IMR-90 (cell line): ENCODE results near the gene OGA.

ENCODE experiments used
- CEBPB ChIP-seq: IDR thresholded peaks from 2 replicates; pipeline ENCODE4 v1.6.1; 2012; ENCODE audit warnings: low read depth, low read length, improper control_type of control experiment
- ELK1 ChIP-seq: fragments of 150-350 bp; IDR thresholded peaks from 2 replicates; pipeline ENCODE4 v1.6.1; 2016; ENCODE audit warnings: low read depth, mild to moderate bottlenecking, low read length, moderate library complexity, borderline replicate concordance
- FOS ChIP-seq: fragments of 150-350 bp; IDR thresholded peaks from 2 replicates; pipeline ENCODE4 v1.6.1; 2016; ENCODE audit warnings: low read depth, low read length
- MAFK ChIP-seq: IDR thresholded peaks from 2 replicates; pipeline ENCODE4 v1.6.1; 2012; ENCODE audit warnings: low read depth, low read length, improper control_type of control experiment
- MXI1 ChIP-seq: IDR thresholded peaks from 2 replicates; pipeline ENCODE4 v1.6.1; 2012; ENCODE audit warnings: low read depth, mild to moderate bottlenecking, low read length, moderate library complexity, borderline replicate concordance
- NFE2L2 ChIP-seq: fragments of 150-350 bp; IDR thresholded peaks from 2 replicates; pipeline ENCODE4 v1.6.1; 2016; ENCODE audit warnings: low read depth, mild to moderate bottlenecking, low read length
- POLR2A ChIP-seq: IDR thresholded peaks from 2 replicates; pipeline ENCODE4 v1.6.1; 2012; ENCODE audit warnings: mild to moderate bottlenecking, low read depth, low read length
- RAD21 ChIP-seq: IDR thresholded peaks from 2 replicates; pipeline ENCODE4 v1.6.1; 2012; ENCODE audit warnings: low read length, improper control_type of control experiment
- RCOR1 ChIP-seq: IDR thresholded peaks from 2 replicates; pipeline ENCODE4 v1.6.1; 2012; ENCODE audit warnings: mild to moderate bottlenecking, low read length, improper control_type of control experiment; ENCODE audit not compliant: insufficient replicate concordance
- RFX5 ChIP-seq: IDR thresholded peaks from 2 replicates; pipeline ENCODE4 v1.8.0; 2012; ENCODE audit warnings: low read depth, mild to moderate bottlenecking, low read length, moderate library complexity
- SMC3 ChIP-seq: fragments of 150-350 bp; IDR thresholded peaks from 2 replicates; pipeline ENCODE4 v1.6.1; 2016; ENCODE audit warnings: low read depth, mild to moderate bottlenecking, antibody characterized with exemption, low read length, moderate library complexity
- USF2 ChIP-seq: fragments of 150-350 bp; IDR thresholded peaks from 2 replicates; pipeline ENCODE4 v1.6.1; 2017; ENCODE audit warnings: mild to moderate bottlenecking, antibody characterized with exemption, low read length, low read depth
- TF ChIP-seq, protein P1 (sequence below): conservative IDR thresholded peaks from 2 replicates; pipeline ENCODE4 v1.5.1; 2012; ENCODE audit warnings: mild to moderate bottlenecking, low read depth, low read length, improper control_type of control experiment

DNA sequence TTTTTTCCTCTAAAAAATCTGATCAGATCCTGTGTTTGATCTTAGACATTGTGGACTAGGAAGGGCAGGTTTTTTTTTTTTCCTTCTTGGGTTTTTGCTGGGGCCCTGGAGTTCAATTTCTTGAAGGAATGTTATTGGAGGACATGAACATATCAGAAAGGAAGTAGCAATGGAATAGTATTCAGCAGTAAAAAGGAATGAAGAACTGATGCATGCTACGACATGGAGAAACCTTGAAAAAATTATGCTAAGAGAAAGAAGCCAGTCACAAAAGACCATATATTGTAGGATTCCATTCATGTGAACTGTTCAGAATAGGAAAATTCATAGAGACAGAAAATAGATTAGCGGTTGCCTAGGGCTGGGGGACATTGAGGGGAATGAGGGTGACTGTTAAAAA lies 76.3 kb downstream of the OGA start:
- TF ChIP-seq, protein P1, sequence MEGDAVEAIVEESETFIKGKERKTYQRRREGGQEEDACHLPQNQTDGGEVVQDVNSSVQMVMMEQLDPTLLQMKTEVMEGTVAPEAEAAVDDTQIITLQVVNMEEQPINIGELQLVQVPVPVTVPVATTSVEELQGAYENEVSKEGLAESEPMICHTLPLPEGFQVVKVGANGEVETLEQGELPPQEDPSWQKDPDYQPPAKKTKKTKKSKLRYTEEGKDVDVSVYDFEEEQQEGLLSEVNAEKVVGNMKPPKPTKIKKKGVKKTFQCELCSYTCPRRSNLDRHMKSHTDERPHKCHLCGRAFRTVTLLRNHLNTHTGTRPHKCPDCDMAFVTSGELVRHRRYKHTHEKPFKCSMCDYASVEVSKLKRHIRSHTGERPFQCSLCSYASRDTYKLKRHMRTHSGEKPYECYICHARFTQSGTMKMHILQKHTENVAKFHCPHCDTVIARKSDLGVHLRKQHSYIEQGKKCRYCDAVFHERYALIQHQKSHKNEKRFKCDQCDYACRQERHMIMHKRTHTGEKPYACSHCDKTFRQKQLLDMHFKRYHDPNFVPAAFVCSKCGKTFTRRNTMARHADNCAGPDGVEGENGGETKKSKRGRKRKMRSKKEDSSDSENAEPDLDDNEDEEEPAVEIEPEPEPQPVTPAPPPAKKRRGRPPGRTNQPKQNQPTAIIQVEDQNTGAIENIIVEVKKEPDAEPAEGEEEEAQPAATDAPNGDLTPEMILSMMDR, result no peak
- TF ChIP-seq POLR2A (no peak), RAD21 (no peak), USF2 (no peak), NFE2L2 (no peak), MXI1 (no peak), CEBPB (no peak), MAFK (no peak), RCOR1 (no peak), ELK1 (no peak), SMC3 (no peak), FOS (no peak), RFX5 (no peak)
